HG02981 (cell line): Measurements from ENCODE around the gene MPP4.

Experiments
- ATAC-seq: cut with Tn5 transposase; IDR thresholded peaks from one replicate; pipeline ENCODE4 v1.9.1; 2021; ENCODE audit warnings: mild to moderate bottlenecking, moderate library complexity; ENCODE audit not compliant: unreplicated experiment

Gene MPP4, protein sequence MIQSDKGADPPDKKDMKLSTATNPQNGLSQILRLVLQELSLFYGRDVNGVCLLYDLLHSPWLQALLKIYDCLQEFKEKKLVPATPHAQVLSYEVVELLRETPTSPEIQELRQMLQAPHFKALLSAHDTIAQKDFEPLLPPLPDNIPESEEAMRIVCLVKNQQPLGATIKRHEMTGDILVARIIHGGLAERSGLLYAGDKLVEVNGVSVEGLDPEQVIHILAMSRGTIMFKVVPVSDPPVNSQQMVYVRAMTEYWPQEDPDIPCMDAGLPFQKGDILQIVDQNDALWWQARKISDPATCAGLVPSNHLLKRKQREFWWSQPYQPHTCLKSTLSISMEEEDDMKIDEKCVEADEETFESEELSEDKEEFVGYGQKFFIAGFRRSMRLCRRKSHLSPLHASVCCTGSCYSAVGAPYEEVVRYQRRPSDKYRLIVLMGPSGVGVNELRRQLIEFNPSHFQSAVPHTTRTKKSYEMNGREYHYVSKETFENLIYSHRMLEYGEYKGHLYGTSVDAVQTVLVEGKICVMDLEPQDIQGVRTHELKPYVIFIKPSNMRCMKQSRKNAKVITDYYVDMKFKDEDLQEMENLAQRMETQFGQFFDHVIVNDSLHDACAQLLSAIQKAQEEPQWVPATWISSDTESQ

GRCh38 chr2:201698588-201699226, at the start of gene MPP4:
TSS of gene MPP4 (minus strand) at chr2:201698644. CDS start at chr2:201693954, 4,690 bp downstream.
- ATAC-seq: no peak

GRCh38 chr2:201746551-201746950, 48.1 kb upstream of the MPP4 start:
- ATAC-seq: no peak

DNA sequence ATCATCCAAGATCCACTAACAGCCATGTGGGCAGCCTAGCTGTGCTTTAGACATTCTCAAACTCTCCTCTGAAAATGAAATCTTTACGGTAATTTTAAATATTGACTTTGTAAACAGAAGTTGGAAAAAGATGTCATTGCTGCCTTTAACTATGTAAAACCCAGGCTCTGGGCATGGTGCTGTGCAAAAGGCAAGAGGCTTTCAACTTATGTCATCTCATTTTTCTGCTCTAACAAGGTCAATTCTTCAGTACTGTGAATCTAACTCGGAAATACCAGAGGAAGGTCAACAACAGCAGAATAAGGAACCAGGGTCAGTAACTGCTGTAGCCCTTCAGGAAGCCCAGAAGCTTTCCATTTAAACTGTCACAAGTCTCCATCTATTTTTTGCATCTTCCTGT, 37.0 kb upstream of the MPP4 start:
- ATAC-seq: no peak

GRCh38 chr2:201734111-201734510, 35.7 kb upstream of the MPP4 start:
- ATAC-seq: no peak

DNA sequence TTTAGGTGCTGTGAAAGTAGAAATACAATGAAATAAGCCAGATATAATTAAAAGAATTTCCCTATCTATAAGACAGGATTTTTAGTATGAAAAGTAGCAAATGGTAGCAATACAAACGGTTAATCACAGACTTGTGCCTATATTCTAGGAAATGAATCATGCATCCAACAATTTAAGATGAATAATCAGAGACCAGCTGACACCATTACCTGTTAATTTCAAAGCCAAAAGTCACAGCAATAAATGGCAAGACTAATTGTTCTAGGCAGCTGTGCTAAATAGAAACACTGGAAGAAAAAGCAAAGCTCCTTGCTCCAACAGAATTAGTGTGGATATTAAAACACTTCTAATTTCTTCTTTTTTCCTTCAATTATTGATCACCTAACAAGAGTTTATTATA, 35.1 kb upstream of the MPP4 start:
- no peak for ATAC-seq

- ATAC-seq: no peak
These were observed 32.3 kb upstream of the MPP4 start for GRCh38 chr2:201730651-201731285.

- ATAC-seq: no peak
These were observed 17.0 kb upstream of the MPP4 start for GRCh38 chr2:201715459-201715858.

DNA sequence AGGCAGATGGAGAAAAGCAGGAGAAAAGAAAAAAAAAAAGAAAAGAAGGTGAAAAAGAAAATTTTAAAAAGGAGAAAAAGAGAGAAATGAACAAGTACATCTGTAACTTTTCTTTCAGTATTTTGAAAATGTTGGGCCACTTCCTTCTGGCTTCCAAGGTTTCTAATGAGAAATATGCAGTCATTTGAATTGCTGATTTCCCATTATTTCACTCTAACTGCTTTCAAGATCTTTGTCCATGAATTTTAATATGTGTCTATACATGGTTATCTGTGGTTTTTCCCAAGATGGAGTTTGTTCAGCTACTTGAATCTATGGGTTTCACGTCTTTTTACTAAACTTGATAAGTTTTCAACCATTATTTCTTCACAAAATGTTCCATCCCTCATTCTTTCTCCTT, 14.3 kb upstream of the MPP4 start:
- no peak for ATAC-seq

DNA sequence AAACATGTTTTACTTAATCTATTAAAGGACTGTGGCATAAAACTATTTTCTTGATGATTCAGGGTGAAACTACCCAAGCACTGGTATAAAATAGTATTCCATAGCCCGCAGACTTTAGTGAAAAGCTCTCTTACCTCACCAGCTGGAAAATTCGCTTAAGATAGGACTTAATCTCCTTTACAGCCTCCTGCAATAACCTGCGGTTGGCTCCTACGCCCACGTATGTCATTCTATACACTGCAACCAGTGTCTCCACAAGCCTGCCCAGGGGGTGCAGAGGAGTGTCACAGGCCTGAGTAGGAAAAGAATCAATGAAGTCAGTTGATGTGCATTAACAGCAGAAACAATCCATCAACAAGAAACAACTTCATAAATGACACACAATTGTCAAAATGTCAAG, 11.3 kb upstream of the MPP4 start:
- ATAC-seq: no peak

DNA sequence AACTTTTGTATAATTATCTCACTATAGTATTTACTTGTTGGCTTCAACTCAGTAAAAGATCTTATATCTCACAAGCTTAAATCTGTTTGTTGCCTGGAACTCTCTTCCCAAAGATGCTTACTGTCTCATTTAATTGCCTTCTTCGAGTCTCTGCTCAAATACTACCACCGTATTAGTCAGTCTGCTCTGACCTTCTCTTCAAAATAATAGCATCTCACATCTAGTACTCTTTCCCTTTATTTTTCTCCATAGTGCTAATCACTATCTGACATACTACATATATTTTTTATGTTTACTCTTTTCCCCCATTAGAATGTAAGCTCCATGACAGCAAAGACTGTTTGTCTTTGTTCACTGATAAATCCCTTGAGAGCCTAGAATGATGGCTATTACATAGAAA, 10.6 kb upstream of the MPP4 start:
- no peak for ATAC-seq

DNA sequence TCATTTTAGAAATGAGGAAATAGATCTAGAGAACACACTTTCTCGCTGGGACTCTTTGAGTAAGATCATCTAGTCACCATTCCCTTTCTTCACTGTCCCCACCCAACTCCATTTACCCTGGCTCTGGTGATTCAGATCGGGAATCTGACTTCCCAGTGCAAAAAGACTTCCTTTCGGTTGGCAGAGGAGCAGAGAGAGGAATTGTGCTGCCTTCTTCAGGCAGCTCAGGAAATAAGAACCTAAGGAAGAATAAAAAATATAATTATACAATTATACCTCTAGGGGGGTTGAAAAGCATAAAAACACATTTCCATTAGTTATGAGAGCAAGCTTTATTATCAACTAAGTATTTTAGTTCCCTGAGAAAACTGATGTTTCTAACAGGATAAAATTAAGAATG, 9.3 kb upstream of the MPP4 start:
- no peak for ATAC-seq

DNA sequence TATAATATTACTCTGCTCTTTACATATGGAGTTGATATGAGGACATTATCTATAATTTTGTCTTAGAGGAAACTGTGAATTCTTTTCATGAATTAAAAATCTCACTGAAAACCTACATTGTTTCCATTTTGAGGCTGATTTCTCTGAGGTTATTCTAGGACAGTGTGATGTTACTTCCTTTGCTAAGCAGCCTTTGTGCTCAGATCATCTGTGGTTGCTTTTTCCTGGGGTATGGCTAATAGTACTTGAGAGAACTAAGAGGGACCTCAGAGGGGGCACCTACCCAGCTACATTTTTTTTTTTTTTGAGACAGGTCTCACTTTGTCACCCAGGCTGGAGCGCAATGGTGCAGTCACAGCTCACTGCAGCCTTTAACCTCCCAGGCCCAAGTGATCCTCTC, 8.7 kb upstream of the MPP4 start:
- no peak for ATAC-seq

GRCh38 chr2:201704536-201704935, 6.1 kb upstream of the MPP4 start:
- ATAC-seq: no peak

DNA sequence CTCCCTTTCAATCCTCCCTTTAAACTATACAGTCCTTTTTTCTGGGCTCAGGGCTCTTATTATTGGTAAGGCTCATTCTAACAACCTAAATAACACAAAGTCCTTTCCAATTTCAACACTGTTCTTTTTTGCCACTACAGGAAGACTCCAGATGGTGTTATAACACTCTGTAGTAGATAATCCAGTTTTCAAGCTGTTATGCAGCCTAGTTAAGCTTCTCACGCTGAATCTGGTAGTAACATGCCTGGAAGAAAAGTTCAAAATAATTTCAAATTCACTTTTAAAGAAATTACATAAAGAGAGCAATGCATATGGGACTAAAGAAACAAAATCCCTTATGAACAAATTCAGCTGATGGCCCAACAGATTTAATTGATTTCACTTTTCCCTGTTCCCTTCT, 3.2 kb upstream of the MPP4 start:
- no peak for ATAC-seq

DNA sequence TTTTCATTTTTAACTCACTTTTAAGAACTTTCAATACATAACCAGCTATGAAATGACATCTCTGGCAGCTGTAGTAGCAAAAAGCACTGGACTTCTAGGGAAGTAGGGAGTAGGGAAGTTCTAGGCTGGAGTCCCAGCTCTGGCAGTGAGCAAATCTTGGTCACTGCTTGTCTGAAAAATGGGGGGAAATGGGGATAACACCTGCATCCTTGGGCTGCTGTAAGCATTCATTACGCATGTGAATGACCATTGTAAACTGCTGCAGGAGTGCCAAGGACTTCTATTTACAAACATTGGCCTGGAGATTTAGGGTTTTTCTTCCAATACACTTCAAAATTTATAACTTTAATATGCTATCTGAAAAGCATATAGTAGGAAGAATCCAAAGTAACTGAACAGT, 972 bp upstream of the MPP4 start:
- no peak for ATAC-seq

DNA sequence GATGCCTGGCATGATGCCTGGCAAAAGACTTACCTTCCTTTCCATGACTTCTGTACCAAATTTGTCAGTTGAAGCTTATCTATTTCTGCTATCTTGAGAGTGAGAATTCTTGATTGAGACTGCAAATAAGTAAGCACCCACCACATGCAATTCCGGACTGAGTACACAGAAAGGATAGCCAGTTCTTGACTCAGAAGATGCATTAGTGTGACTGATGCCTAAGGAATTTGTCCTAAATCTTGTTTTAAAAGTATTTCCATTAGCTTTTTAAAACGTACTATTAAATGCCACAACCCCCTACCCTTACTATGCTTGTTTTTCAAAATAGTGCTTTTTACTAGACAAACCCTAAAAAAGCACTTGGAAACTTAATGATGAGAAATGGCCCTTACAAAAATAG, 545 bp downstream of the MPP4 start:
- ATAC-seq: no peak

- ATAC-seq: no peak
These were observed 2.2 kb downstream of the MPP4 start for GRCh38 chr2:201696151-201696659.

DNA sequence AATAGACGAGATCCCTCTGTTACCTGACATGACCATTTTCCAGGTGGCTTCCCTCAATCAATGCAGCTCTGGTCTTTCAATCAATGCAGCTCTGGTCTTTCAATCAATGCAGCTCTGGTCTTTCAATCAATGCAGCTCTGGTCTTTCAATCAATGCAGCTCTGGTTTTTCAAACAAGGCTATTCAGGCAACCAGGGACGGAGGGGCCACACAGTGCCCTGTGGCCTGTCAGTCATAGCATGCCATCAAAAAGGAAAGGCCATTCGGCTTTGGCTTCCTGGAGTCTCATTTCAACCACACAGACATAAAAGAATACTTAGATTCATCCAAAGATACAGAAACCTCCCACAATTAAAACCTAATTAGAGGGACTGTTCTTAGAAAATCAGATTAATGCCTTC, 13.3 kb downstream of the MPP4 start:
- no peak for ATAC-seq

GRCh38 chr2:201680743-201681142, 17.7 kb downstream of the MPP4 start:
- ATAC-seq: no peak

DNA sequence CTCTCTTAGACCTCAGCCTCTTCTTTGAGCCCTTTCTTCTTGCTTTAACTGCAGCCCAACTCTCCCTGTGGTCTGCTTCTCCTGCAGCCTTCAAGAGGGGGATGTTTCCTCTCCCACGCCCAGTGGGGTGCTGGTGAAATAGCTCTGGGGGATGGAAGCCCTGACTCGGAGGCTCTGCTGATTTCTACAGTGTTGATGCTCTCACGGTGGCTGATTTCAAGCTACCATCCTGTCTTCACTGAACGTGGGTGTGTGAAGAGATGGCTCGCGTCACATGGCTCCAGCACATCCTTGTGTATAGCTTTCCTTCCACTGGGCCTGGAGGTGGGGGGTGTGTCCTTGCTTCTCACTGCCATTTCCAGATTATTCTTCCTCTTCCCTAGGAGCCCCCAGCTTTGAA, 20.0 kb downstream of the MPP4 start:
- no peak for ATAC-seq

DNA sequence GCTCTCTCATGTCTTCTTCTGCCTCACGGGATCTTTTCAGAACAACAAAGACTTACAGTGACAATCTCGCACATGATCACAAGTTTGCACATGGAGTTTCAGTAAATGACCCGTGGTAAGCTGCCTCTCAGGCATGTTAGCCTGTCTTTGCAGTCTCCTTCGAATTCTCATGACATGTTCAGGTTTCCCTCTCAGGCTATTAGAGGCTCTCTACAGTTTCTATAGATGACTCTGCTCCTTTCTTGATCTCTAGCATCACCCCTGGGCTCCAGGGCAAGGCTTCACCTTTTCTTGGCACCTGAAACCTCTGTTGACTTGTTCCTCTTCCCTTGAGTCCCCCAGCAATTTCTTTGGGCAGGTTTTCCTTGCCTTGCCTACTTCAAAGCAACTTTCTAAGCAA, 23.0 kb downstream of the MPP4 start:
- no peak for ATAC-seq
